Activated naive CD4-positive, alpha-beta T cell treated with anti-CD3 and anti-CD28 coated beads, Interleukin-2, amount 50 U/mL, for 24 hours (primary cell): Measurements from ENCODE around the gene RAP1GAP.
A peak's percentile ranks its signal among the peaks of the same experiment; 100 is the strongest.

Experiments
- H3K27ac Mint-ChIP-seq: one replicate; pipeline ENCODE4 v1.8.0; 2021; ENCODE audit warnings: mild to moderate bottlenecking, mixed read lengths
- H3K27me3 Mint-ChIP-seq: one replicate; pipeline ENCODE4 v1.8.0; 2021; ENCODE audit warnings: mixed read lengths
- H3K36me3 Mint-ChIP-seq: one replicate; pipeline ENCODE4 v1.8.0; 2021; ENCODE audit warnings: mixed read lengths
- H3K4me1 Mint-ChIP-seq: one replicate; pipeline ENCODE4 v1.8.0; 2021; ENCODE audit warnings: mixed read lengths
- H3K4me3 Mint-ChIP-seq: one replicate; pipeline ENCODE4 v1.8.0; 2021; ENCODE audit warnings: mild to moderate bottlenecking, mixed read lengths
- H3K9me3 Mint-ChIP-seq: one replicate; pipeline ENCODE4 v1.8.0; 2021; ENCODE audit warnings: mixed read lengths

Gene RAP1GAP

GRCh38 chr1:21669258-21670058 is at the start of gene RAP1GAP:
RAP1GAP (minus strand) TSS chr1:21669357; CDS start chr1:21620032, 49,325 bp downstream.
- Mint-ChIP-seq H3K27me3 (peaks cover 4% of the 10 kb centered on the region), H3K27ac (peak within 1 kb of the TSS; percentile 55), H3K36me3 (no peaks in the 10 kb centered on the region), H3K4me3 (peak within 1 kb of the TSS; percentile 65), H3K9me3 (no peaks in the 10 kb centered on the region), H3K4me1 (no peaks in the 10 kb centered on the region)

- H3K36me3 Mint-ChIP-seq = peaks cover 17% of the 10 kb centered on the region
- no peaks in the 10 kb centered on the region for H3K9me3 Mint-ChIP-seq
- H3K4me3 Mint-ChIP-seq = no peak overlapping the region
- no peaks in the 10 kb centered on the region for H3K27me3 Mint-ChIP-seq
- H3K27ac Mint-ChIP-seq = no peak overlapping the region
- H3K4me1 Mint-ChIP-seq = no peaks in the 10 kb centered on the region
These were observed 47.0 kb upstream of the RAP1GAP start for GRCh38 chr1:21716169-21716568.

- H3K27me3 Mint-ChIP-seq = no peaks in the 10 kb centered on the region
- H3K36me3 Mint-ChIP-seq = peaks cover 19% of the 10 kb centered on the region
- no peak overlapping the region for H3K27ac Mint-ChIP-seq
- peaks cover 4% of the 10 kb centered on the region for H3K4me1 Mint-ChIP-seq
- H3K4me3 Mint-ChIP-seq = no peak overlapping the region
- H3K9me3 Mint-ChIP-seq = no peaks in the 10 kb centered on the region
These were observed 38.7 kb upstream of the RAP1GAP start for GRCh38 chr1:21707891-21708290.

GRCh38 chr1:21707086-21707840 is 38.1 kb upstream of the RAP1GAP start:
- H3K27ac Mint-ChIP-seq = no peak overlapping the region
- peaks cover 20% of the 10 kb centered on the region for H3K36me3 Mint-ChIP-seq
- no peaks in the 10 kb centered on the region for H3K27me3 Mint-ChIP-seq
- H3K9me3 Mint-ChIP-seq = no peaks in the 10 kb centered on the region
- peaks cover 4% of the 10 kb centered on the region for H3K4me1 Mint-ChIP-seq
- H3K4me3 Mint-ChIP-seq = no peak overlapping the region

- Mint-ChIP-seq H3K4me1 (peaks cover 4% of the 10 kb centered on the region), H3K27ac (no peak overlapping the region), H3K4me3 (no peak overlapping the region), H3K9me3 (no peaks in the 10 kb centered on the region), H3K36me3 (peaks cover 24% of the 10 kb centered on the region), H3K27me3 (no peaks in the 10 kb centered on the region)
These were observed 37.1 kb upstream of the RAP1GAP start for GRCh38 chr1:21706151-21706835.

GRCh38 chr1:21705303-21705980 is 36.3 kb upstream of the RAP1GAP start:
- Mint-ChIP-seq H3K27me3 (no peaks in the 10 kb centered on the region), H3K36me3 (peaks cover 24% of the 10 kb centered on the region), H3K27ac (no peak overlapping the region), H3K9me3 (no peaks in the 10 kb centered on the region), H3K4me1 (peaks cover 4% of the 10 kb centered on the region), H3K4me3 (no peak overlapping the region)

GRCh38 chr1:21704145-21704544 is 35.0 kb upstream of the RAP1GAP start:
- Mint-ChIP-seq H3K9me3 (no peaks in the 10 kb centered on the region), H3K4me3 (no peak overlapping the region), H3K36me3 (peaks cover 29% of the 10 kb centered on the region), H3K27me3 (no peaks in the 10 kb centered on the region), H3K27ac (no peak overlapping the region), H3K4me1 (peaks cover 4% of the 10 kb centered on the region)

- H3K4me3 Mint-ChIP-seq = no peak overlapping the region
- no peak overlapping the region for H3K27ac Mint-ChIP-seq
- peaks cover 4% of the 10 kb centered on the region for H3K4me1 Mint-ChIP-seq
- H3K9me3 Mint-ChIP-seq = no peaks in the 10 kb centered on the region
- H3K36me3 Mint-ChIP-seq = peaks cover 29% of the 10 kb centered on the region
- H3K27me3 Mint-ChIP-seq = no peaks in the 10 kb centered on the region
These were observed 34.3 kb upstream of the RAP1GAP start for GRCh38 chr1:21703318-21703963.

- Mint-ChIP-seq H3K36me3 (peaks cover 32% of the 10 kb centered on the region), H3K27ac (no peak overlapping the region), H3K9me3 (no peaks in the 10 kb centered on the region), H3K27me3 (no peaks in the 10 kb centered on the region), H3K4me1 (peaks cover 4% of the 10 kb centered on the region), H3K4me3 (no peak overlapping the region)
These were observed 33.6 kb upstream of the RAP1GAP start for GRCh38 chr1:21702780-21703179.

- Mint-ChIP-seq H3K27me3 (no peaks in the 10 kb centered on the region), H3K9me3 (no peaks in the 10 kb centered on the region), H3K36me3 (peaks cover 27% of the 10 kb centered on the region), H3K4me3 (no peak overlapping the region), H3K4me1 (peaks cover 4% of the 10 kb centered on the region), H3K27ac (no peak overlapping the region)
These were observed 32.2 kb upstream of the RAP1GAP start for GRCh38 chr1:21701401-21701800.

GRCh38 chr1:21700094-21700493 is 30.9 kb upstream of the RAP1GAP start:
- Mint-ChIP-seq H3K27me3 (no peaks in the 10 kb centered on the region), H3K9me3 (no peaks in the 10 kb centered on the region), H3K4me3 (no peak overlapping the region), H3K36me3 (peaks cover 21% of the 10 kb centered on the region), H3K27ac (peak overlapping the region; percentile 46), H3K4me1 (peaks cover 4% of the 10 kb centered on the region)

GRCh38 chr1:21696931-21697330 is 27.8 kb upstream of the RAP1GAP start:
- Mint-ChIP-seq H3K36me3 (peaks cover 17% of the 10 kb centered on the region), H3K4me1 (no peaks in the 10 kb centered on the region), H3K27ac (no peak overlapping the region), H3K27me3 (no peaks in the 10 kb centered on the region), H3K9me3 (no peaks in the 10 kb centered on the region), H3K4me3 (no peak overlapping the region)

GRCh38 chr1:21693732-21694131 is 24.6 kb upstream of the RAP1GAP start:
- no peaks in the 10 kb centered on the region for H3K27me3 Mint-ChIP-seq
- peaks cover 14% of the 10 kb centered on the region for H3K36me3 Mint-ChIP-seq
- H3K4me1 Mint-ChIP-seq = no peaks in the 10 kb centered on the region
- H3K4me3 Mint-ChIP-seq = no peak overlapping the region
- H3K9me3 Mint-ChIP-seq = no peaks in the 10 kb centered on the region
- no peak overlapping the region for H3K27ac Mint-ChIP-seq

GRCh38 chr1:21691739-21692138 is 22.6 kb upstream of the RAP1GAP start:
- H3K4me3 Mint-ChIP-seq = no peak overlapping the region
- H3K36me3 Mint-ChIP-seq = peaks cover 21% of the 10 kb centered on the region
- H3K27ac Mint-ChIP-seq = no peak overlapping the region
- no peaks in the 10 kb centered on the region for H3K9me3 Mint-ChIP-seq
- no peaks in the 10 kb centered on the region for H3K4me1 Mint-ChIP-seq
- H3K27me3 Mint-ChIP-seq = no peaks in the 10 kb centered on the region
